H1 (cell line): Measurements from ENCODE around the gene RAD23A. TPM values are rescaled to one million over a fixed set of nuclear protein-coding genes. Genes with fewer than 3 reads are reported as not detected.

Source experiments
- CTCF ChIA-PET: fragments of 300-600 bp; sonication (Branson Sonifier 250); formaldehyde crosslinking; loops from one replicate; lab custom pipeline; 2021; ENCODE audit not compliant: partially characterized antibody; lab: Charles Lee
- POLR2A ChIA-PET: fragments of 300-600 bp; sonication (Branson Sonifier 250); formaldehyde crosslinking; loops from one replicate; lab custom pipeline; 2021; ENCODE audit warnings: inconsistent platforms; ENCODE audit not compliant: partially characterized antibody; lab: Charles Lee
- DNase-seq, 2 experiments: peaks; one replicate each; pipeline versions ENCODE4 v3.0.0 to v3.0.0-alpha.2; 2010 to 2022; ENCODE audit warnings: low spot score in 2 of 2, low read depth in 1 of 2, mixed read lengths in 1 of 2
- FAIRE-seq: peaks from 2 replicates; lab custom pipeline; 2011; peaks lifted over from hg19 to GRCh38; lab: Jason Lieb, UNC
- H2AFZ ChIP-seq: 2 replicates; pipeline ENCODE4 v1.8.1; 2012; ENCODE audit warnings: low read length, inconsistent platforms
- H2AK5ac ChIP-seq: 2 replicates; pipeline ENCODE4 v1.6.1; 2013; ENCODE audit warnings: low read depth, low read length
- H2BK120ac ChIP-seq: replicated peaks from 2 replicates; pipeline ENCODE3; 2013; ENCODE audit warnings: low read depth, low read length, inconsistent platforms
- H2BK12ac ChIP-seq: 2 replicates; pipeline ENCODE4 v1.6.1; 2013; ENCODE audit warnings: low read depth, low read length
- H2BK15ac ChIP-seq: 2 replicates; pipeline ENCODE4 v1.6.1; 2013; ENCODE audit warnings: low read length
- H2BK20ac ChIP-seq: 2 replicates; pipeline ENCODE4 v1.6.1; 2013; ENCODE audit warnings: low read length
- H2BK5ac ChIP-seq: 2 replicates; pipeline ENCODE4 v1.6.1; 2013; ENCODE audit warnings: low read depth, low read length
- H3K14ac ChIP-seq: 2 replicates; pipeline ENCODE4 v1.6.1; 2013; ENCODE audit warnings: inconsistent platforms; ENCODE audit not compliant: insufficient read length
- H3K18ac ChIP-seq: 2 replicates; pipeline ENCODE4 v1.6.1; 2013; ENCODE audit warnings: low read length; ENCODE audit errors: extremely low read depth
- H3K23ac ChIP-seq: 2 replicates; pipeline ENCODE4 v1.6.1; 2013; ENCODE audit warnings: inconsistent platforms; ENCODE audit not compliant: insufficient read length
- H3K23me2 ChIP-seq: 2 replicates; pipeline ENCODE4 v1.6.1; 2013; ENCODE audit warnings: low read depth, low read length
- H3K27ac ChIP-seq: 2 replicates; pipeline ENCODE4 v1.6.1; 2011; ENCODE audit warnings: low read depth, low read length, inconsistent platforms
- H3K27me3 ChIP-seq, 4 experiments: replicated peaks in 1 of 4; 1 replicate in 1 of 4; 2 replicates in 3 of 4; pipeline versions ENCODE4 v1.6.1 to v1.8.1; 2011 to 2013; ENCODE audit warnings: low read length in 3 of 4, mild to moderate bottlenecking in 3 of 4, inconsistent platforms in 2 of 4, mixed read lengths in 2 of 4, moderate library complexity in 1 of 4; ENCODE audit not compliant: control insufficient read depth in 3 of 4, insufficient read depth in 3 of 4; ENCODE audit errors: extremely low read depth in 1 of 4
- H3K36me3 ChIP-seq, 4 experiments: 2 replicates each; pipeline versions ENCODE4 v1.6.1 to v1.8.1; 2011 to 2013; ENCODE audit warnings: mild to moderate bottlenecking in 4 of 4, low read length in 3 of 4, moderate library complexity in 2 of 4, control low read depth in 1 of 4, inconsistent platforms in 1 of 4; ENCODE audit not compliant: insufficient read depth in 4 of 4, control insufficient read depth in 2 of 4
- H3K4ac ChIP-seq: replicated peaks from 2 replicates; pipeline ENCODE3; 2013; ENCODE audit warnings: low read length, low read depth, mixed read lengths, inconsistent platforms; ENCODE audit not compliant: insufficient read length
- H3K4me1 ChIP-seq, 4 experiments: replicated peaks in 1 of 4; 1 replicate in 1 of 4; 2 replicates in 3 of 4; pipeline versions ENCODE4 v1.6.1 to v1.8.1; 2011 to 2013; ENCODE audit warnings: low read length in 3 of 4, inconsistent platforms in 2 of 4, mixed read lengths in 1 of 4; ENCODE audit not compliant: insufficient read depth in 4 of 4, control insufficient read depth in 3 of 4
- H3K4me2 ChIP-seq, 2 experiments: 2 replicates each; pipeline versions ENCODE4 v1.6.1 to v1.8.1; 2011 to 2013; ENCODE audit warnings: low read depth in 2 of 2, low read length in 2 of 2, control low read depth in 1 of 2, inconsistent platforms in 1 of 2, mild to moderate bottlenecking in 1 of 2; ENCODE audit not compliant: insufficient read depth in 1 of 2
- H3K4me3 ChIP-seq, 4 experiments: fragments of 200-600, 300-600 bp in 1 of 4; sonication (generic), shearing (Covaris generic), sonication (Bioruptor Twin) in 1 of 4; 2 replicates each; pipeline versions ENCODE4 v1.5.1 to v1.8.1; 2011 to 2016; ENCODE audit warnings: low read length in 4 of 4, low read depth in 3 of 4, control low read depth in 2 of 4, inconsistent platforms in 2 of 4, mild to moderate bottlenecking in 2 of 4, mixed read lengths in 1 of 4, moderate library complexity in 1 of 4; ENCODE audit not compliant: insufficient read depth in 2 of 4; ENCODE audit errors: extremely low read depth in 1 of 4
- H3K56ac ChIP-seq: replicated peaks from 2 replicates; pipeline ENCODE3; 2013; ENCODE audit warnings: low read depth, mild to moderate bottlenecking, mixed read lengths, low read length, inconsistent platforms; ENCODE audit not compliant: insufficient read length
- H3K79me1 ChIP-seq: 2 replicates; pipeline ENCODE4 v1.6.1; 2013; ENCODE audit warnings: low read depth, low read length, control low read depth
- H3K79me2 ChIP-seq, 2 experiments: 2 replicates each; pipeline versions ENCODE4 v1.6.1 to v1.8.1; 2012 to 2013; ENCODE audit warnings: low read length in 2 of 2, mild to moderate bottlenecking in 2 of 2, inconsistent platforms in 1 of 2; ENCODE audit not compliant: insufficient read depth in 2 of 2, control insufficient read depth in 1 of 2
- H3K9ac ChIP-seq, 4 experiments: replicated peaks in 1 of 4; 1 replicate in 1 of 4; 2 replicates in 3 of 4; pipeline versions ENCODE4 v1.6.1 to v1.8.1; 2011 to 2013; ENCODE audit warnings: low read depth in 3 of 4, low read length in 3 of 4, control low read depth in 2 of 4, mild to moderate bottlenecking in 2 of 4, moderate library complexity in 2 of 4, inconsistent platforms in 1 of 4; ENCODE audit errors: extremely low read depth in 1 of 4
- H3K9me3 ChIP-seq, 2 experiments: 2 replicates each; pipeline versions ENCODE4 v1.6.1 to v1.8.1; 2012 to 2013; ENCODE audit warnings: mild to moderate bottlenecking in 2 of 2, moderate library complexity in 2 of 2, control low read depth in 1 of 2, inconsistent platforms in 1 of 2, low read depth in 1 of 2, low read length in 1 of 2, mixed read lengths in 1 of 2; ENCODE audit not compliant: insufficient read depth in 2 of 2
- H4K20me1 ChIP-seq, 2 experiments: replicated peaks in 1 of 2; 2 replicates each; pipeline versions ENCODE3 to v1.8.1; 2011 to 2013; ENCODE audit warnings: inconsistent platforms in 2 of 2, low read length in 2 of 2, mild to moderate bottlenecking in 1 of 2; ENCODE audit not compliant: insufficient read depth in 2 of 2, control insufficient read depth in 1 of 2
- H4K5ac ChIP-seq: 2 replicates; pipeline ENCODE4 v1.6.1; 2013; ENCODE audit warnings: low read length, low read depth, mixed read lengths, inconsistent platforms; ENCODE audit not compliant: insufficient read length
- H4K8ac ChIP-seq: 2 replicates; pipeline ENCODE4 v1.8.0; 2013; ENCODE audit warnings: mild to moderate bottlenecking, moderate library complexity, low read length, inconsistent platforms; ENCODE audit not compliant: insufficient read depth; ENCODE audit errors: extremely low read depth
- H4K91ac ChIP-seq: replicated peaks from 2 replicates; pipeline ENCODE3; 2013; ENCODE audit warnings: low read length, mixed read lengths, inconsistent platforms; ENCODE audit not compliant: insufficient read length
- ATF2 ChIP-seq: IDR thresholded peaks from 2 replicates; pipeline ENCODE4 v1.6.1; 2012; ENCODE audit warnings: low read length, inconsistent platforms
- BRCA1 ChIP-seq: IDR thresholded peaks from 2 replicates; pipeline ENCODE4 v1.6.1; 2012; ENCODE audit warnings: low read depth, low read length, improper control_type of control experiment
- NANOG ChIP-seq: IDR thresholded peaks from 2 replicates; pipeline ENCODE4 v1.6.1; 2011; ENCODE audit warnings: low read length, low read depth, mild to moderate bottlenecking, inconsistent platforms; ENCODE audit not compliant: insufficient read depth, poor library complexity, severe bottlenecking
- POLR2A ChIP-seq, 2 experiments: IDR thresholded peaks; 1 replicate in 1 of 2; 2 replicates in 1 of 2; pipeline ENCODE4 v1.6.1; 2011; ENCODE audit warnings: low read depth in 2 of 2, low read length in 2 of 2, mild to moderate bottlenecking in 2 of 2; ENCODE audit errors: control extremely low read depth in 1 of 2
- POLR2AphosphoS5 ChIP-seq: IDR thresholded peaks from 2 replicates; pipeline ENCODE4 v1.6.1; 2011; ENCODE audit warnings: low read depth, low read length
- SIX5 ChIP-seq: IDR thresholded peaks from 2 replicates; pipeline ENCODE4 v1.6.1; 2011; ENCODE audit warnings: mild to moderate bottlenecking, low read depth, low read length
- SP1 ChIP-seq: IDR thresholded peaks from 2 replicates; pipeline ENCODE4 v1.6.1; 2011; ENCODE audit warnings: low read depth, low read length
- WGBS, 2 experiments: shearing (Covaris generic) in 1 of 2; methylation state at CpG; one replicate each; pipeline versions ENCODE4 v1.1.6 to v1.1.7; 2013 to 2015; ENCODE audit warnings: low lambda C conversion rate in 2 of 2, mixed read lengths in 2 of 2, inconsistent platforms in 1 of 2, low coverage in 1 of 2, missing lambda C conversion rate in 1 of 2; ENCODE audit not compliant: insufficient replicate concordance in 2 of 2, insufficient coverage in 1 of 2, insufficient read length in 1 of 2; ENCODE audit errors: extremely low coverage in 1 of 2, missing lambda C conversion rate in 1 of 2; 5-methylcytosine and 5-hydroxymethylcytosine counted together
- polyA plus RNA-seq, 7 experiments: library from polyadenylated mRNA; depleted of rRNA in 3 of 7; stranded (reverse) in 5 of 7; unstranded in 2 of 7; fragments of >200 nt in 5 of 7; fragments of 200-250 nt in 2 of 7; gene quantifications; 1 replicate in 5 of 7; 2 replicates in 1 of 7; 4 replicates in 1 of 7; pipeline versions ENCODE4 v1.2.1 to v1.2.3, GENCODE V29; 2011 to 2013; ENCODE audit warnings: missing spikeins in 2 of 7, mixed read lengths in 2 of 7
- total RNA-seq: library from RNA; stranded (reverse); fragmentation: NEBNext Ultra II Directional; extraction: Animal tissue kit (Norgen Biotek cat#: 25700); gene quantifications from 2 replicates; pipeline ENCODE4 v1.2.1, GENCODE V29; 2021

The RAD23A gene
- total and polyA plus RNA-seq, 2 of the 8 experiments (the other 6 are each of a cell fraction or from before 2014, with no cell fraction given) = 40.0 to 76.1 TPM

DNA sequence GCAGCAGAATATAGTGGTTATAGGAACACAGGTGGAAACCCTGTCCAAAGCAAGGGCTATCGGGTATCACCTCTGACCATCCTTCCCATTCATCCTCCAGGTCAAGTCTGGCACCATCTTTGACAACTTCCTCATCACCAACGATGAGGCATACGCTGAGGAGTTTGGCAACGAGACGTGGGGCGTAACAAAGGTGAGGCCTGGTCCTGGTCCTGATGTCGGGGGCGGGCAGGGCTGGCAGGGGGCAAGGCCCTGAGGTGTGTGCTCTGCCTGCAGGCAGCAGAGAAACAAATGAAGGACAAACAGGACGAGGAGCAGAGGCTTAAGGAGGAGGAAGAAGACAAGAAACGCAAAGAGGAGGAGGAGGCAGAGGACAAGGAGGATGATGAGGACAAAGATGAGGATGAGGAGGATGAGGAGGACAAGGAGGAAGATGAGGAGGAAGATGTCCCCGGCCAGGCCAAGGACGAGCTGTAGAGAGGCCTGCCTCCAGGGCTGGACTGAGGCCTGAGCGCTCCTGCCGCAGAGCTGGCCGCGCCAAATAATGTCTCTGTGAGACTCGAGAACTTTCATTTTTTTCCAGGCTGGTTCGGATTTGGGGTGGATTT is 2.1 kb upstream of the RAD23A start:
- ChIA-PET POLR2A (interaction anchor here (0.6 to 3.4 kb wide), 8 partner anchors 9 to 169 kb away, joined by 3 to 18 read pairs (median 6); partner anchors contain the start of gene FARSA), CTCF (no interaction called here)
- H3K27ac ChIP-seq = peak overlapping the region; percentile 50; the same call in 1 of the 2 replicates
- H2BK5ac ChIP-seq = no peak overlapping the region
- 95% methylated on average over 17 of the region's 18 CpGs; no CpG with 5 or more reads in 1 of the 2 experiments for WGBS, 2 experiments
- no peaks in the 10 kb centered on the region for H3K27me3 ChIP-seq
- peaks cover 5% of the 10 kb centered on the region; the same call in 1 of the 2 replicates for H3K23me2 ChIP-seq
- H3K4me1 ChIP-seq = peaks cover 0 to 13% (median 5%) of the 10 kb centered on the region in 4 experiments; a peak in 4 of 7 replicates
- TF ChIP-seq SP1 (peak; percentile 39; the same call in 1 of the 2 replicates), NANOG (no peak), POLR2AphosphoS5 (0 out of 2 replicates have a peak, but pooled peaks have one; percentile 8), SIX5 (no peak), BRCA1 (no peak), ATF2 (no peak), POLR2A (IDR thresholded peaks at IDR 0.05; ENCODE audit: control extremely low read depth in 1 of 2, low read depth in 2 of 2, low read length in 2 of 2) (peak in 1 of 2 experiments; percentile 22; a peak in 2 of 3 replicates)
- H3K23ac ChIP-seq = no peak overlapping the region
- H2AFZ ChIP-seq = no peak overlapping the region
- peaks cover 2% of the 10 kb centered on the region; the same call in 1 of the 2 replicates for H3K79me1 ChIP-seq
- DNase-seq (no peak), FAIRE-seq (no peak)
- no peak overlapping the region for H2BK20ac ChIP-seq
- H4K91ac ChIP-seq = no peak overlapping the region
- H2BK120ac ChIP-seq = no peak overlapping the region
- H2AK5ac ChIP-seq = peak overlapping the region; percentile 53; the same call in 1 of the 2 replicates
- H4K5ac ChIP-seq = no peak overlapping the region
- no peak overlapping the region for H4K8ac ChIP-seq
- no peak overlapping the region for H3K4me3 ChIP-seq
- H2BK12ac ChIP-seq = no peak overlapping the region
- no peak overlapping the region; a peak in 1 of 7 replicates for H3K9ac ChIP-seq
- peaks cover 25 to 67% (median 47%) of the 10 kb centered on the region in 4 experiments for H3K36me3 ChIP-seq
- H3K18ac ChIP-seq = no peak overlapping the region
- no peak overlapping the region; a peak in 1 of 4 replicates for H3K4me2 ChIP-seq
- H3K79me2 ChIP-seq = peaks cover 13 to 44% of the 10 kb centered on the region in 2 experiments
- H3K56ac ChIP-seq = no peak overlapping the region
- no peaks in the 10 kb centered on the region for H3K9me3 ChIP-seq
- H4K20me1 ChIP-seq = peaks cover 12 to 18% of the 10 kb centered on the region in 2 experiments
- H3K4ac ChIP-seq = no peak overlapping the region
- no peak overlapping the region for H3K14ac ChIP-seq
- no peak overlapping the region for H2BK15ac ChIP-seq
